B cell (primary cell): ENCODE data around the gene HNRNPC.

Experiments used
- CTCF ChIP-seq: fragments of 200-600 bp; IDR thresholded peaks from one replicate; pipeline ENCODE4 v1.8.0; 2022; ENCODE audit warnings: antibody characterized with exemption, mild to moderate bottlenecking
- EZH2 ChIP-seq: IDR thresholded peaks from 2 replicates; pipeline ENCODE4 v1.6.1; 2012; ENCODE audit warnings: borderline replicate concordance, low read depth, mild to moderate bottlenecking, moderate library complexity, low read length; ENCODE audit not compliant: insufficient read depth, poor library complexity, severe bottlenecking

- no peak for TF ChIP-seq CTCF
- no peak for TF ChIP-seq EZH2
These were observed 31.6 kb upstream of the HNRNPC start for GRCh38 chr14:21300892-21301291.
